WERI-Rb-1 (cell line): ENCODE results near the gene PPP2R2C.

Experiments
- DNase-seq: peaks from one replicate; pipeline ENCODE4 v3.0.0-alpha.2; 2020
- H3K27ac ChIP-seq: fragments of 250-450 bp; sonication (Bioruptor Pico); 2 replicates; pipeline ENCODE4 v1.5.1; 2020; ENCODE audit warnings: mild to moderate bottlenecking, moderate library complexity
- H3K27me3 ChIP-seq: fragments of 250-450 bp; sonication (Bioruptor Pico); 2 replicates; pipeline ENCODE4 v1.5.1; 2021; ENCODE audit warnings: mild to moderate bottlenecking, low read depth, moderate library complexity; ENCODE audit not compliant: insufficient read depth, severe bottlenecking
- H3K36me3 ChIP-seq: fragments of 250-450 bp; sonication (Bioruptor Pico); 2 replicates; pipeline ENCODE4 v1.5.1; 2020; ENCODE audit warnings: mild to moderate bottlenecking, moderate library complexity
- H3K4me3 ChIP-seq: 2 replicates; pipeline ENCODE4 v1.5.1; 2011; ENCODE audit warnings: low read depth, mild to moderate bottlenecking, control low read depth, low read length
- H3K9me3 ChIP-seq: fragments of 250-450 bp; sonication (Bioruptor Pico); 2 replicates; pipeline ENCODE4 v1.5.1; 2021; ENCODE audit warnings: mild to moderate bottlenecking, moderate library complexity; ENCODE audit not compliant: severe bottlenecking
- CTCF ChIP-seq: IDR thresholded peaks from 2 replicates; pipeline ENCODE4 v1.5.1; 2011; ENCODE audit warnings: low read depth, mild to moderate bottlenecking, control low read depth, inconsistent platforms, low read length

PPP2R2C gene

GRCh38 chr4:6297266-6297815 is 175.1 kb downstream of the PPP2R2C start:
- no peak for TF ChIP-seq CTCF
- Histone ChIP-seq H3K27me3 (no peaks in the 10 kb centered on the region), H3K9me3 (no peaks in the 10 kb centered on the region), H3K4me3 (no peak overlapping the region), H3K36me3 (peaks cover 58% of the 10 kb centered on the region), H3K27ac (no peak overlapping the region)
- no peak for DNase-seq

GRCh38 chr4:6296026-6296425 is 176.4 kb downstream of the PPP2R2C start:
- no peak for TF ChIP-seq CTCF
- Histone ChIP-seq H3K27ac (no peak overlapping the region), H3K27me3 (no peaks in the 10 kb centered on the region), H3K9me3 (no peaks in the 10 kb centered on the region), H3K36me3 (peaks cover 51% of the 10 kb centered on the region), H3K4me3 (no peak overlapping the region)
- DNase-seq, result no peak

GRCh38 chr4:6295495-6295894 is 176.9 kb downstream of the PPP2R2C start:
- H3K27ac ChIP-seq, result no peak overlapping the region
- H3K4me3 ChIP-seq, result no peak overlapping the region
- TF ChIP-seq CTCF, result no peak
- H3K27me3 ChIP-seq, result no peaks in the 10 kb centered on the region
- peaks cover 47% of the 10 kb centered on the region for H3K36me3 ChIP-seq
- DNase-seq, result no peak
- H3K9me3 ChIP-seq, result no peaks in the 10 kb centered on the region

- H3K27ac ChIP-seq, result no peak overlapping the region
- H3K9me3 ChIP-seq, result no peaks in the 10 kb centered on the region
- H3K36me3 ChIP-seq, result peaks cover 47% of the 10 kb centered on the region
- no peak for DNase-seq
- TF ChIP-seq CTCF, result no peak
- H3K27me3 ChIP-seq, result no peaks in the 10 kb centered on the region
- no peak overlapping the region for H3K4me3 ChIP-seq
Measured at GRCh38 chr4:6294705-6295421, 177.6 kb downstream of the PPP2R2C start.

GRCh38 chr4:6293661-6294060 is 178.8 kb downstream of the PPP2R2C start:
- no peaks in the 10 kb centered on the region for H3K27me3 ChIP-seq
- H3K36me3 ChIP-seq, result peaks cover 52% of the 10 kb centered on the region
- H3K4me3 ChIP-seq, result no peak overlapping the region
- no peak for TF ChIP-seq CTCF
- no peak for DNase-seq
- no peaks in the 10 kb centered on the region for H3K9me3 ChIP-seq
- H3K27ac ChIP-seq, result no peak overlapping the region

- DNase-seq, result no peak
- peaks cover 48% of the 10 kb centered on the region for H3K36me3 ChIP-seq
- no peaks in the 10 kb centered on the region for H3K27me3 ChIP-seq
- H3K4me3 ChIP-seq, result no peak overlapping the region
- no peak for TF ChIP-seq CTCF
- no peak overlapping the region for H3K27ac ChIP-seq
- no peaks in the 10 kb centered on the region for H3K9me3 ChIP-seq
Measured at GRCh38 chr4:6293097-6293445, 179.3 kb downstream of the PPP2R2C start.
